ENCODE results near the gene TRIM52. TPM values are rescaled to one million over a fixed set of nuclear protein-coding genes. Genes with fewer than 3 reads are reported as not detected.
A peak's percentile ranks its signal among the peaks of the same experiment; 100 is the strongest.

Gene TRIM52
- total and polyA plus RNA-seq, 5 donors from 2014 or later: 28.0 to 40.3 (median 35.7) TPM

DNA sequence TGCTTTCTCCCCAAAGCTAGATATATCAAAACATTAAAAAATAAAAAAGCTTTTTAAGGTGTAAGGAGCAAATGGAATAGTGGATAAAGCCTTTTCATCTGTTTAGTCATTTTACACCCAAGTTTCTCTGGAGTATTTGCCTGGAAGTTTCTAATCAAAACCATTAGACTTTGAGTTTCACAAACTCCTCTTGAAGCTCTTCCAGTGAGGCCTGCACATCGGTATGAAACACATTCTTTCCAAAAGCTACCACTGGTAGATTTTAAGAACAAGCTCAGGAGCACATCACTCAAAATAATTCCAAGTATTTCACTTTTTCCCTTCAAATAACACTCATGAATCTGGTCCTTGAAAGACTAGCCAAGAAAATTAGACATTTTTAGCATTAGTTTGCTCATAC lies 5.7 kb downstream of the TRIM52 start:
- peak overlapping the region in 3 of 4 donors; percentile 9 to 78 (median 57) for H3K4me3 Mint-ChIP-seq
- no peak overlapping the region for H3K4me3 ChIP-seq (ENCODE audit: low read depth, low read length)

DNA sequence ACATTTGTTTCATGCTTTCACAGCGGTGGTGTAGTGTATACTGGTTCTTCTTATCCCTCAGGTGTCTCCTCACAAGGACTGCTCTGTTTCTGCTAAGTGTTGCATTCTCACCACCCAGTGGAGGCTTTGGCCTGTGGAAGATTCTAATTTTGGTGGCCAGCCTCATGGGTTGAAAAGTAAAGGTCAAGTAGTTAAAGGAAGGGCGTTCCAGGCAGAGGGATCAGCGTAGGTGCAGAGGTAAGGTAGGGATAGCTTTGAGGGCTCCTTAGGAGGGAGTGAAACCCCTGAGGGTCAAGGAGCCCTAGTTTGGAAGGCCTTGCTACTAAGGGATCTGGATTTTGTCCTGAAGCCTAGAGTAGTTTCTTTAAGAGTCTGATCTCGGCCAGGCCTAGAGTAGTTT lies 12.7 kb downstream of the TRIM52 start:
- Histone ChIP-seq H3K4me3 (ENCODE audit: low read depth, low read length) (peak overlapping the region; percentile 53), H3K27me3 (ENCODE audit: control insufficient read depth, insufficient read depth, low read length) (no peaks in the 10 kb centered on the region), H3K4me1 (ENCODE audit: control insufficient read depth, insufficient read depth, low read length, poor library complexity, severe bottlenecking) (peaks cover 70% of the 10 kb centered on the region), H3K36me3 (ENCODE audit: control insufficient read depth, insufficient read depth, low read length) (peaks cover 6% of the 10 kb centered on the region), H3K27ac (ENCODE audit: insufficient read depth, low read length, poor library complexity, severe bottlenecking) (peak overlapping the region; percentile 91), H3K9me3 (ENCODE audit: control insufficient read depth in 2 of 2, low read length in 2 of 2) (no peaks in the 10 kb centered on the region)
- ATAC-seq (ENCODE audit: low read depth in 2 of 2) (no peak), DNase-seq (no peak)
- H3K9me3 Mint-ChIP-seq: no peaks in the 10 kb centered on the region
- no peaks in the 10 kb centered on the region for H3K27me3 Mint-ChIP-seq
- peaks cover 4% of the 10 kb centered on the region for H3K36me3 Mint-ChIP-seq
- peaks cover 16 to 78% (median 50%) of the 10 kb centered on the region in 4 donors for H3K4me1 Mint-ChIP-seq
- peak overlapping the region; percentile 71 to 97 (median 92) for H3K27ac Mint-ChIP-seq
- peak overlapping the region; percentile 93 to 99 (median 96) for H3K4me3 Mint-ChIP-seq

More for the DNA sequence above, 5.7 kb downstream of the TRIM52 start:
- Histone ChIP-seq H3K27me3 (ENCODE audit: control insufficient read depth, insufficient read depth, low read length) (no peaks in the 10 kb centered on the region), H3K27ac (ENCODE audit: insufficient read depth, low read length, poor library complexity, severe bottlenecking) (no peak overlapping the region), H3K4me1 (ENCODE audit: control insufficient read depth, insufficient read depth, low read length, poor library complexity, severe bottlenecking) (peaks cover 73% of the 10 kb centered on the region), H3K9me3 (ENCODE audit: control insufficient read depth in 2 of 2, low read length in 2 of 2) (no peaks in the 10 kb centered on the region), H3K36me3 (ENCODE audit: control insufficient read depth, insufficient read depth, low read length) (peaks cover 28% of the 10 kb centered on the region)
- H3K27me3 Mint-ChIP-seq: no peaks in the 10 kb centered on the region
- H3K9me3 Mint-ChIP-seq: no peaks in the 10 kb centered on the region
- no peak overlapping the region for H3K27ac Mint-ChIP-seq
- ATAC-seq (ENCODE audit: low read depth in 2 of 2) (no peak), DNase-seq (no peak)
- peaks cover 20 to 83% (median 67%) of the 10 kb centered on the region in 4 donors for H3K4me1 Mint-ChIP-seq
- peaks cover 28% of the 10 kb centered on the region for H3K36me3 Mint-ChIP-seq

GRCh38 chr5:181246276-181247049 lies 14.5 kb downstream of the TRIM52 start:
- no peaks in the 10 kb centered on the region for H3K27me3 ChIP-seq (ENCODE audit: control insufficient read depth, insufficient read depth, low read length)
- H3K27ac Mint-ChIP-seq: peak overlapping the region; percentile 97 to 99 (median 99)
- peaks cover 8% of the 10 kb centered on the region for H3K36me3 ChIP-seq (ENCODE audit: control insufficient read depth, insufficient read depth, low read length)
- H3K27ac ChIP-seq (ENCODE audit: insufficient read depth, low read length, poor library complexity, severe bottlenecking): peak overlapping the region; percentile 91
- H3K4me1 ChIP-seq (ENCODE audit: control insufficient read depth, insufficient read depth, low read length, poor library complexity, severe bottlenecking): peaks cover 81% of the 10 kb centered on the region
- no peaks in the 10 kb centered on the region for H3K9me3 Mint-ChIP-seq
- no peaks in the 10 kb centered on the region for H3K9me3 ChIP-seq (ENCODE audit: control insufficient read depth in 2 of 2, low read length in 2 of 2)
- H3K4me1 Mint-ChIP-seq: peaks cover 22 to 89% (median 59%) of the 10 kb centered on the region in 4 donors
- peak overlapping the region; percentile 93 to 99 (median 96) for H3K4me3 Mint-ChIP-seq
- H3K36me3 Mint-ChIP-seq: peaks cover 17% of the 10 kb centered on the region
- peak; percentile 30 to 35 for ATAC-seq (ENCODE audit: low read depth in 2 of 2)
- peak overlapping the region; percentile 78 for H3K4me3 ChIP-seq (ENCODE audit: low read depth, low read length)
- no peaks in the 10 kb centered on the region for H3K27me3 Mint-ChIP-seq
- peak; percentile 55 to 82 (median 74) for DNase-seq

DNA sequence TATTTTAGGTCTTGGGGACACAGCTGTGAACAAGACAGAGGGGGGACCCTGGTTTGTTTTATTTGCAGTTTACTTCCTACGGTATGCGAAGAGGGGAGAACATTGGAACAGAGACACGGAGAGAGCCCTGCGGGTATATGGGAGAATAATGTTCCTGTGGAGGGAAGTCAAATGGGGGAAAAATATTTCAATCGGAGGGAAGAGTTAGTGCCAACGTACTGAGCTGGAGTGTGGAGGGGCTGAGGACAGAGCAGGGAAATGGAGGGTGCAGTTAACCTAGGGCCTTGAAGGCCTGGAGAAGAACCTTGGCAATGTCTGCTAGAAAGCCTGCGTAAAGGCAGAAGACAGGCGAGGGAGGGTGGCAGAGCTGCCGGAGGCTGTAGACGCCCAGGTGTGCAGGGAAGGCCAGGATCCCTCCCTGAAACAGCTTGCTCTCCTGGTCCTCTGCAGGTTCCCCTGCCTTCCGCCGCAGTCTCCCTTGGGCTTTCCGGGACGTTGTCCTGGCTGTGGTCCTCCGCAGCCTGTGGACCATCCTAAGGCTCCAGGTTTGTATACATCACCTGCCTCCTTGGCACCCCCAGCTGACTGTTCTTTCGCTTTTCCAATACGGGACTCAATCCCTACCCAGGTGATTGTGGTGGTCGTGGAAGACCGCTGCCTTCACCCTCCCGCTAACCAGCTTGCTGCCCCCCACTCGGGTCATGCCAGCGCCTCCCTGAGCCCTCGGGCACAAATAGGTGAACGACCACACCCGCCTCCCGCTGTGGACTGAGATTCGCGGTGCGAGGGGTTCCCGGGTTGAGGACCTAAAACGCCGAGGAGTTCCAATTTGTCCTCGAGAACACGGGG lies 15.3 kb downstream of the TRIM52 start:
- H3K36me3 ChIP-seq (ENCODE audit: control insufficient read depth, insufficient read depth, low read length): peaks cover 16% of the 10 kb centered on the region
- Mint-ChIP-seq H3K27me3 (no peaks in the 10 kb centered on the region), H3K36me3 (peaks cover 18% of the 10 kb centered on the region), H3K9me3 (no peaks in the 10 kb centered on the region), H3K4me3 (peak overlapping the region; percentile 93 to 99 (median 96)), H3K27ac (peak overlapping the region; percentile 97 to 99 (median 99)), H3K4me1 (peaks cover 23 to 90% (median 58%) of the 10 kb centered on the region in 4 donors)
- H3K27ac ChIP-seq (ENCODE audit: insufficient read depth, low read length, poor library complexity, severe bottlenecking): peak overlapping the region; percentile 91
- ATAC-seq (ENCODE audit: low read depth in 2 of 2) (no peak), DNase-seq (no peak)
- H3K4me3 ChIP-seq (ENCODE audit: low read depth, low read length): peak overlapping the region; percentile 78
- H3K4me1 ChIP-seq (ENCODE audit: control insufficient read depth, insufficient read depth, low read length, poor library complexity, severe bottlenecking): peaks cover 80% of the 10 kb centered on the region
- H3K27me3 ChIP-seq (ENCODE audit: control insufficient read depth, insufficient read depth, low read length): no peaks in the 10 kb centered on the region
- H3K9me3 ChIP-seq (ENCODE audit: control insufficient read depth in 2 of 2, low read length in 2 of 2): no peaks in the 10 kb centered on the region

DNA sequence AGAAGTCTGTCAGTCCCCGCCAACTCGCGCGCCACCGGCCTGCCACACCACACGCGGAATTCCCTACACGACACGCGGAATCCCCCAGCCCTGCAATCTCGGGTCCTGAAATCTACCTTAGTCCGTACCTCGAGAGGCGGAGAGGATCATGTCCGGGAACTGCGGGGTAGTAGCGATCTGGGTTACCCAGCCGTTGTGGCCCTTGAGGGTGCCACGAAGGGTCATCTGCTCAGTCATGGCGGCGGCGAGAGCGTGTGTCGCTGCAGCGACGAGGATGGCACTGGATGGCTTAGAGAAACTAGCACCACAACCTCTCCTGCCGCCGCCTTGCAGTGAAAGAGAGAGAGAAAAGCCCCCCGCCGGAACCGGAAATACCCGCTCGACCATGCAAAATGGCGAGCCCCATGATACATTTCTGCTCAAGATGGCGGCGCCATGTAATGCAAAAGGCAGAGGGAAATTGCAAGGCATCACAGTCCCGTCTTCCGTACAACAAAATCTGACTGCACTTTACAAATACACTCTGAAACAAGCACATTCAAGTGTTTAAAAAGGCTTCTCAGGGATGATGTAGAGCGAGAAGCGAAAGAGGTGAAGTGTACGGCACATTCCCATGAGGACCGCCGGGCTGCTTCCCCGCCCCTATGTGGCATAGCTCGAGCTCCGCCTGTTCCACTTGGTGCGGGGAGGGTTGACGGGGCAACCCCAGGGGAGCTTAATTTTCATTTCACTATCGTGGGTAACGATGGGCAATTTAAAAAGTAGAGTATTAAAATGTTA lies 17.2 kb downstream of the TRIM52 start, which contains the start of gene RACK1:
Gene RACK1, minus strand, starts transcription at position 343 of the 780 bp plus-strand sequence. Its CDS starts 106 bp downstream, at position 237.
- Histone ChIP-seq H3K9me3 (ENCODE audit: control insufficient read depth in 2 of 2, low read length in 2 of 2) (no peaks in the 10 kb centered on the region), H3K4me3 (ENCODE audit: low read depth, low read length) (peak within 1 kb of the TSS; percentile 98), H3K4me1 (ENCODE audit: control insufficient read depth, insufficient read depth, low read length, poor library complexity, severe bottlenecking) (peaks cover 67% of the 10 kb centered on the region), H3K27me3 (ENCODE audit: control insufficient read depth, insufficient read depth, low read length) (no peaks in the 10 kb centered on the region), H3K27ac (ENCODE audit: insufficient read depth, low read length, poor library complexity, severe bottlenecking) (peak within 1 kb of the TSS; percentile 91), H3K36me3 (ENCODE audit: control insufficient read depth, insufficient read depth, low read length) (peaks cover 34% of the 10 kb centered on the region)
- Mint-ChIP-seq H3K27ac (peak within 1 kb of the TSS; percentile 97 to 99 (median 99)), H3K9me3 (no peaks in the 10 kb centered on the region), H3K36me3 (peaks cover 25% of the 10 kb centered on the region), H3K4me3 (peak within 1 kb of the TSS; percentile 95 to 99 (median 96)), H3K4me1 (peaks cover 14 to 81% (median 50%) of the 10 kb centered on the region in 4 donors), H3K27me3 (no peaks in the 10 kb centered on the region)
- ATAC-seq (ENCODE audit: low read depth in 2 of 2) (peak; percentile 74 to 76), DNase-seq (peak; percentile 87 to 95 (median 92))

DNA sequence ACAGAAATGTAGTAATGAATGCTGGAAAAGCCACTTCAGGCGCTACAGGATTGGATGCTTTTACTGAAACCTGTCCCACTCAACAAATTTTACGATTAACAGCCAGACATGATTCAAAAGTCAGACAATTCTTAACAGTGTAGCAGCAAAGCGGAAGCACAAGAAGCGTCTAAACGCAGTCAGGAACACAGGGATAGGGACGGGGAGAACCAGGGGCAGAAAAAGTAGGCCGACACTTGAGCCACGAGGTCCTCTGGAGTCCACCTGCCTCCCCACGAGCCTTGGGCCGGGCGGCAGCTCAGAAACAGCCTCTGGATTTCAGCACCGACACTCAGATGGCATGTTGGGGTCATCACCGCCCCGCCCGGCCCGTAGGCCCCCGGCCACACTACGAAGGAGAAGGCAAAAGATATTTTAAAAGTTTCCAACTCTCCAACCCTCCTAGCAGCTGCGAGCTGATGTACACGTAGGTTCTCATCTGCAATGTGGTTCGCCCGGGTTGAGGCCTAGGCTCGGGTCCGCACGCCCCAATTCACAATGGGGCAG lies 17.9 kb downstream of the TRIM52 start:
- peaks cover 30% of the 10 kb centered on the region for H3K36me3 Mint-ChIP-seq
- ATAC-seq (ENCODE audit: low read depth in 2 of 2) (peak; percentile 1 to 2), DNase-seq (peak in 2 of 3 donors; percentile 33 to 46)
- Histone ChIP-seq H3K4me1 (ENCODE audit: control insufficient read depth, insufficient read depth, low read length, poor library complexity, severe bottlenecking) (peaks cover 63% of the 10 kb centered on the region), H3K27me3 (ENCODE audit: control insufficient read depth, insufficient read depth, low read length) (no peaks in the 10 kb centered on the region), H3K4me3 (ENCODE audit: low read depth, low read length) (peak overlapping the region; percentile 98), H3K9me3 (ENCODE audit: control insufficient read depth in 2 of 2, low read length in 2 of 2) (no peaks in the 10 kb centered on the region), H3K36me3 (ENCODE audit: control insufficient read depth, insufficient read depth, low read length) (peaks cover 41% of the 10 kb centered on the region), H3K27ac (ENCODE audit: insufficient read depth, low read length, poor library complexity, severe bottlenecking) (peak overlapping the region; percentile 91)
- H3K4me1 Mint-ChIP-seq: peaks cover 13 to 79% (median 49%) of the 10 kb centered on the region in 4 donors
- H3K4me3 Mint-ChIP-seq: peak overlapping the region; percentile 95 to 99 (median 96)
- no peaks in the 10 kb centered on the region for H3K9me3 Mint-ChIP-seq
- H3K27me3 Mint-ChIP-seq: no peaks in the 10 kb centered on the region
- peak overlapping the region; percentile 95 to 99 (median 97) for H3K27ac Mint-ChIP-seq
